Heart right ventricle (tissue), 16 donors: ENCODE results near the gene ZBTB8OS. TPM values are rescaled to one million over a fixed set of nuclear protein-coding genes. Genes with fewer than 3 reads are reported as not detected.

Experiments used
- ATAC-seq, 8 donors: fragments of 200-7000 bp; cut with Tn5 transposase; one replicate each; pipeline ENCODE4 v1.9.1; 2020; ENCODE audit warnings: mild to moderate bottlenecking in 8 of 8, moderate library complexity in 8 of 8, moderate number of reproducible peaks in 1 of 8
- DNase-seq, 2 donors: peaks; one replicate each; pipeline ENCODE4 v3.0.0-alpha.2; 2020
- H3K27ac ChIP-seq, 10 donors: fragments of 200-600 bp; sonication (generic) in 2 of 10; one replicate each; pipeline versions ENCODE4 v1.5.0 to v1.8.0; 2020 to 2022; ENCODE audit warnings: mild to moderate bottlenecking in 3 of 10
- H3K27me3 ChIP-seq, 7 donors: fragments of 200-600 bp; one replicate each; pipeline ENCODE4 v1.8.0; 2021 to 2022; ENCODE audit warnings: mild to moderate bottlenecking in 2 of 7
- H3K36me3 ChIP-seq, 9 donors: fragments of 200-600 bp; sonication (generic) in 1 of 9; one replicate each; pipeline versions ENCODE4 v1.5.0 to v1.8.0; 2020 to 2022; ENCODE audit warnings: mild to moderate bottlenecking in 2 of 9
- H3K4me1 ChIP-seq, 9 donors: fragments of 200-600 bp; sonication (generic) in 1 of 9; one replicate each; pipeline versions ENCODE4 v1.5.0 to v1.8.0; 2020 to 2022; ENCODE audit warnings: mild to moderate bottlenecking in 4 of 9
- H3K4me3 ChIP-seq, 10 donors: fragments of 200-600 bp; sonication (generic) in 2 of 10; one replicate each; pipeline versions ENCODE4 v1.5.0 to v1.8.0; 2020 to 2022; ENCODE audit warnings: mild to moderate bottlenecking in 7 of 10, moderate library complexity in 2 of 10
- H3K9me3 ChIP-seq, 11 donors: fragments of 200-600 bp in 10 of 11; sonication (generic) in 2 of 11; one replicate each; pipeline versions ENCODE4 v1.5.0 to v1.8.0; 2013 to 2022; ENCODE audit warnings: mild to moderate bottlenecking in 2 of 11, control low read depth in 1 of 11, moderate library complexity in 1 of 11
- CTCF ChIP-seq, 9 donors: fragments of 200-600 bp; sonication (generic) in 2 of 9; IDR thresholded peaks; one replicate each; pipeline versions ENCODE4 v1.5.0 to v1.8.0; 2021 to 2022; ENCODE audit warnings: antibody characterized with exemption in 9 of 9, mild to moderate bottlenecking in 5 of 9, moderate library complexity in 1 of 9
- WGBS, 2 donors: extraction: QIAGEN DNeasy Blood & Tissue Kit; methylation state at CpG; one replicate each; pipeline ENCODE4 v1.1.7; 2013; ENCODE audit warnings: inconsistent platforms in 1 of 2; 5-methylcytosine and 5-hydroxymethylcytosine counted together
- intact Hi-C, 10 donors: fragments of 100-400 bp; cut with DNase I; formaldehyde crosslinking; loops; one replicate each; pipeline versions ENCODE4 v1.11.1 to v1.14.2; 2022
- polyA plus RNA-seq, 2 donors: library from polyadenylated mRNA; stranded (reverse); fragments of 200-250 nt; gene quantifications; one replicate each; pipeline ENCODE4 v1.2.3, GENCODE V29; 2013
- total RNA-seq, 10 donors: library from RNA; stranded (reverse); fragmentation: NEBNext Ultra II Directional in 3 of 10; extraction: Animal tissue kit (Norgen Biotek cat#: 25700) in 3 of 10; gene quantifications; one replicate each; pipeline versions ENCODE4 v1.2.1 to v1.2.4, GENCODE V29; 2021 to 2023
- donor health status: Arrhythmogenic right ventricular cardiomyopathy.
- donor health status: ischemic (EF 13 %, LVEDD 7.1; RV severe dilation, severe dysfunction).
- donor health status: healthy with polysubstance abuse.
- donor health status: DM: no; HTN: yes; CAD: no.
- donor health status: DM: no; HTN: no; CAD: no.
- donor health status: ischemic (EF 25% LVEDD 6.9; RV normal size, moderate dysfunction).
- donor health status: ischemic (EF 25% LVEDD 5.7; RV mildly dilated, moderate dysfunction).
- donor health status: healthy.
- donor health status: DM: yes; HTN: yes; CAD: no.
- donor health status: Ischemic cardiomyopathy.
- donor health status: ischemic (EF 35%, LVEDD 5.7; RV mildly dilated, moderate dysfunction).
- donor health status: nonischemic (EF 11% LVEDD 7.7; RV severe dilation, severe dysfunction).
- donor health status: DM: yes; HTN: yes; CAD: no.
- donor health status: PGD.
- donor health status: ischemic (EF 29% LVEDD 5.4; RV normal size, mild dysfunction).
- donor health status: nonischemic (EF 23%, LVEDD 6.1; RV moderate dilation, normal function).

The ZBTB8OS gene
- total and polyA plus RNA-seq, 12 donors: 27.5 to 65.0 (median 33.4) TPM

- Histone ChIP-seq H3K36me3 (peaks cover 0 to 22% (median 0%) of the 10 kb centered on the region in 9 donors), H3K4me1 (peaks cover 7 to 34% (median 26%) of the 10 kb centered on the region in 9 donors), H3K4me3 (no peak overlapping the region), H3K27ac (peak overlapping the region in 7 of 10 donors; percentile 4 to 52 (median 23)), H3K27me3 (no peaks in the 10 kb centered on the region), H3K9me3 (no peaks in the 10 kb centered on the region)
- intact Hi-C loops: no loop called here
- TF ChIP-seq CTCF (IDR thresholded peaks at IDR 0.05): no peak
- ATAC-seq (peak in 5 of 8 donors; percentile 28 to 55 (median 41)), DNase-seq (no peak)
- WGBS, 2 donors: 88 to 92% methylated on average over 6 of the region's 6 CpGs
Measured at GRCh38 chr1:32693455-32694174, 43.3 kb upstream of the ZBTB8OS start.

GRCh38 chr1:32686387-32686786, 36.0 kb upstream of the ZBTB8OS start:
- no peaks in the 10 kb centered on the region for H3K27me3 ChIP-seq
- no peak overlapping the region for H3K27ac ChIP-seq
- no peak overlapping the region for H3K4me3 ChIP-seq
- no peaks in the 10 kb centered on the region for H3K9me3 ChIP-seq
- peaks cover 7 to 40% (median 15%) of the 10 kb centered on the region in 9 donors for H3K4me1 ChIP-seq
- TF ChIP-seq CTCF (IDR thresholded peaks at IDR 0.05): no peak
- 96 to 98% methylated on average over 2 of the region's 2 CpGs for WGBS, 2 donors
- ATAC-seq (no peak), DNase-seq (no peak)
- H3K36me3 ChIP-seq: peaks cover 0 to 69% (median 16%) of the 10 kb centered on the region in 9 donors
- intact Hi-C loops: no loop called here

GRCh38 chr1:32685498-32685897, 35.1 kb upstream of the ZBTB8OS start:
- ATAC-seq (peak in 4 of 8 donors; percentile 28 to 51 (median 41)), DNase-seq (no peak)
- intact Hi-C loops: no loop called here
- 47 to 57% methylated on average over 2 of the region's 2 CpGs for WGBS, 2 donors
- H3K27ac ChIP-seq: peak overlapping the region in 3 of 10 donors; percentile 18 to 52 (median 38)
- H3K36me3 ChIP-seq: peaks cover 0 to 77% (median 25%) of the 10 kb centered on the region in 9 donors
- H3K4me3 ChIP-seq: no peak overlapping the region
- no peak for TF ChIP-seq CTCF (IDR thresholded peaks at IDR 0.05)
- peaks cover 7 to 48% (median 21%) of the 10 kb centered on the region in 9 donors for H3K4me1 ChIP-seq
- H3K9me3 ChIP-seq: no peaks in the 10 kb centered on the region
- H3K27me3 ChIP-seq: no peaks in the 10 kb centered on the region

- H3K9me3 ChIP-seq: no peaks in the 10 kb centered on the region
- peak; percentile 12 to 77 (median 61) for ATAC-seq
- H3K27me3 ChIP-seq: no peaks in the 10 kb centered on the region
- intact Hi-C loops: no loop called here
- WGBS, 2 donors: 38 to 54% methylated on average over 2 of the region's 2 CpGs
- H3K4me1 ChIP-seq: peaks cover 7 to 48% (median 21%) of the 10 kb centered on the region in 9 donors
- H3K4me3 ChIP-seq: no peak overlapping the region
- peaks cover 0 to 90% (median 28%) of the 10 kb centered on the region in 9 donors for H3K36me3 ChIP-seq
- H3K27ac ChIP-seq: peak overlapping the region in 6 of 10 donors; percentile 13 to 52 (median 22)
- TF ChIP-seq CTCF (IDR thresholded peaks at IDR 0.05): no peak
- peak in 1 of 2 donors; percentile 44 for DNase-seq
Measured at GRCh38 chr1:32684167-32684811, 33.9 kb upstream of the ZBTB8OS start.
